GM19043 (cell line): ENCODE measurements around the gene ADAMTS2.
"Not testable (repeated sequence)": the region's sequence is repeated elsewhere in the genome, so short reads cannot be mapped to it uniquely, and the experiment has no call there.

ENCODE experiments used
- ATAC-seq: cut with Tn5 transposase; IDR thresholded peaks from one replicate; pipeline ENCODE4 v1.9.1; 2021; ENCODE audit warnings: low read depth; ENCODE audit not compliant: unreplicated experiment

ADAMTS2 gene

DNA sequence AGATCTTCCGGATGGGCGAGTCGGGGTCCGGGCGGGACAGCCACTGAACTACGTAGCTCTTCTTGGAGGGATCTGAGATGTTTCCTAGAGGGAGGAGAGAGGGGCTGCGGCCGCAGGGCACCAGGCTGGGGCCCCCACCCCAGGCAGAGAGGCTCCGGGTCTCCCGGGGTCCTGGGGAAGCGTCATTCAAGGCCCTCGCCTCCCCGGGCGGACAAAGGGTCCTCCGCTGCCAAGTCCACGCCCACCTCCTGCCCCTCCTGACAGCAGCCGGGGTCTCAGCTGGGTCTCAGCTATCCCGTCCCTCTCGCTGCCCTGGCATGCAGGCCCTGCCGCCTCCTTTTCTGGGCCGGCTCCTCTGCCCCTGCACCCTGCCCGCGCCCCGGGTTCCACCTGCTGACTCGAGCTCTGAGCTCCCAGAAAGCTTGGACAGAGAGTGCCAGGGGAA, 223.6 kb downstream of the ADAMTS2 start:
- no peak for ATAC-seq

DNA sequence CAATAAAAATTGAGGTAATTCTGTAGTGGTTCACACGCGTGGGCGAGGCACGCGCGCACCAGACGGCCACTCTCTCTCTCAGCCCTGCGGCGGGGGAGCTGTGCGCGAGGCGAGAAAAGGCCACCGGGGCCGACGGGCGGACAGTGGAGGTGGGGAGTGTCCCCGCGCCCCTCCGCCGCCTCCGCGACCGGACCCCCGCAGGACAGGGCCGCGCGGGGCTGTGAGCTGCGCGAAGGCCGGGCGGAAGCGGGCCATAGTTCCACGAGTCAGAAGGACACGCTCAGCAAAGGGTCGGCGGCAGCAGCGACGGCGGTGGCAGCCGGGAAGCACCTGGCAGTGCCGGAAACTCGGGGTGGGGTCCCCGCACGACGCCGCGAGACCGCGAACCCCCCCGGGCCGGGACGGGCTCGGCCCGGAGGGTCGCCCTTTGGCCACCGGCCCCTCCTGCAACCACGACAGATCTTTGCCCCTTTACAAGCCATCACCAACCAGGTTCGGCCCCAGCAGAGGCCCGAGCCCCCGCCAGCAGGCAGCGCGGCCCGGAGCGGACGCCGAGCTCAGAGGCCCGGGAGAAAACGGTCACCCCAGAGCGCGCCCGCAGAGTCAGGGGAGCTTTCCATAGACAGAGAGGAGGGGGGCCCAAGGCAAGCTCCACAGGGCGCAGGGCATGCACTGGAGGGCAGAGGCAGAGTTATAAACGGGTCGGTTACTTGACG, 224.2 kb downstream of the ADAMTS2 start:
- ATAC-seq: no peak

DNA sequence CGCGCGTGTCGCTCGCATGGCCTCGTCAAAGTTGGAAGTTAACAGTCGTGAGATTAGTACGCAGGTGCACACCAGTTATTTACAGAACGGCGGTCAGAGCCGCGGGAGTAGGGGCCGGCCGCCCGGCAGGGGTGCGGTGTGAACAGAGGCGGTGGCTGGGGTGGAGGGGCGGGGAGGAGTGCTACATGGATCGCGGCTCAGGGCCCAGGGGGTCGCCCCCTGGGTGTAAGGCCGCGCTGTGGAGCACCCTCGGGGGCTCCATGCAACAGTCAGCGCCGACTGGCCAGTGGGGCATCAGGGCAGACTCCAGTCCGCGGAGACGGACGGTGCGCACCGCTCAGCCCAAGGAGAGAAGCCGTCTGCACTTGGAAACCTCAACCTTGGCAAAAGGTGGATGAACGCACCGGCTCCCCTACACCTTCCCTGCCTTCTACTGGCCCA, 224.8 kb downstream of the ADAMTS2 start:
- ATAC-seq: no peak

DNA sequence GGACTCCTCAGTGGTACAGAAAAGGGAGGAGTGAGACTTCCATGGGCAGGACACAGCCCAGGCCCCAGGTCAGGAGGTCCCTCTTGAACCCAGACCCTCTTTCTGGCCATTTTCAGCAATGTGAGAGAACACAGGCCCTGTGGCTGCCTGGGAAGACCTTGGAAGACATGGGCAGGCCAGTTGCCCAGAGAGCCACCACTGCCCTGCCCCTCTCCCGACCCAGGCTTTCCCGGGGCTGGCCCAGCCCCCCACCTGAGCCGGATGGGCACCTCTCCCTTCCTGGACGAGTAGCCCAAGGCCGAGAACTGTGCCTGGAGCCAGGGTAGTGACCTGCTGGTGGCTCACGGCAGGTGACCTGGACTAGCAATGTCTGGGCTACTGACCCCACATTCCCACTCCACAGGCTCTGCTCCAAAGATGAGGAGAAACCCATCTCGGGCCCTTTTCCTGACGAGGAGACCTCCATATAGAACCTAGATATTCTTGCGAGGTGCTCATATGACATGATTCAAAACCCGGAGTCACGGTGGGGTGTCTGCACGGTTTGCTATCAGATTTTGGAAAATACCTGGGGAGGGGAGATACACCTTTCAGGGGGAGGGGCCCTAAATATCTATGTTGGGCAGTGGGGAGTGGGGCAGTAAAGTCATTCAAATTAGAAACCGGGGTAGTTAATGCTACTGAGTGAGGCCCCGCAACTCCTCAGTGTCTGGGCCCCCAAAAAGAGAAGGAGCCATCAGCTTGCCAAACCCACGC, 225.7 kb downstream of the ADAMTS2 start:
- ATAC-seq: no peak

DNA sequence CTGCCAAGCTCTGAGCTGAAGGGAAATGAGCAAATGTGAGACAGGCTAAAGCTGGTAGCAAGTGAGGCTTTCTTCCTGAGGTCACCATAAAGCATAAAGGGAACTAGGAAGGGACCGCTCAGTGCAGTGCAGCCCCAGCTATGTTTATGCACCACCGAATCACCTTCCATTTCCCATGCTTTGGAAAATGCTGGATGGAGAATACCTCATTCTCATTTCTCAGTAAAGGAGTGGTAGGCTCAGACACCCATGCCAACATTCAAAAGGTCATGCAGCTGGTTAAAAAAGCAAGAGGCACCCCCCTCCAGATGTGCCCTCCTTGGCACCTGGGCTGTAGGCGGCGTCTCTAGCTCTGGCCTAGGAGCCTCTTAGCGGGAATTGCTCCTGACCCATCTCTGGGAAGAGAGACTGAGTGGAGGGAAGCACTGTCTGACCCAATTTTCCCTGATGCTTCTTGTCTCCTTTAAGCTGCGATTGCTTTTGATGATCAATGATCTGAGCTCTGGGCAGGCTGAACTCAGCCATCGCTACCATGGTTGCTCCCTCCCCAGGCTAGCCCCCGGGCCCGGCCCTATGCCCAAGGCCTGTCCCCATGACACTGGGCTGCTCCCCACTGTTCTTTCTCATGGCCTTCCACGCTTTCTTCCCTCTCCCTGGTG, 226.4 kb downstream of the ADAMTS2 start:
- ATAC-seq: no peak

DNA sequence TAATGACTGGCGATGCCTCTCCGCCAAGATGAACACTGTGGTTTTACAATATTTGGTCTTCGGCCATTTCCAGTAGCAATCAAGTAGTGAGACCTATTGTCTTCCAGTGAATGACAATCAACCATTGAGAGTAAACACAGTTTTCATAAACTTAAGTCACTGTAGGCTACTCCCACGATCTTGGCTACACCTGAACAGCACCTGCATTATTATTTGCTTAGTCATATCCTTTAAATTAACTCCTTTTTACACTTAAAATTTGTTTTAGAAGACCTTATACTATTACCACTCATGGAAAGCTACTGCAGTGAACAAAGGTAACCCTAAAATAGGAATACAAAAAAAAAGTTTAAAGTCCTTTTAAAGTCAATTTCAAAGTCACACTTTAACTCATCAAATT, 226.9 kb downstream of the ADAMTS2 start:
- ATAC-seq: no peak

DNA sequence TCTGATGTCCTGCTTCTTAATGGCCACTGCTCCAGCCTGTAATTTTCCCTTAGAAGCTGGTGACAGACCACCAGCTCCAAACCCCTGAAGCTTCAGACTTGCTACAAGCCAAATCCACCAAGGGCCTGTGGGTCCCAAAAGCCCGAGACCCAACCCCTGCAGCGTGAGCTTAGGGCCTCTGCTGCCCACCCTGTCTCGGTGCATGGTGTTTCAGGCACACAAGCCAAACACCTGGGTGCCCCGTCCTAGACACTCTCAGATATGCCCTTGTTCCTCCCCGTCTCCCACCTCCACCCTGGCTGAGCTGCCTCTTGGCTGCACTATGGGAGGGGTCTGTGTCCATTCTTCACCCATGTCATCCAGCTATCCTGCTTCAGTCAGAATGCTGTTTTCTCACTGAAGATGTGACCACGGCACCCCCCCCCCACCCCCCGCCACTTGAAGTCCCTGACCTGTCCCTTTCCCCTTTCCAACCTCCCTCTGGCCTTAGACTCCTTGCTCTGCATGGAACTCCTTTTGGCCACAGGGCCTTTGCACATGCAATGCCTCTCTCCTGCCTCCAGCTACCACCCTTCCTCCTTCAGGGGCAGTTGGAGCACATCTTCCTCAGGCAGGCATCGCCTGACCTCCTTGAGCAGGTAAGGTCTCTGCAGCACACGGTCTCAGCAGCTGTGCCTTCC, 229.3 kb downstream of the ADAMTS2 start:
- ATAC-seq: no peak

DNA sequence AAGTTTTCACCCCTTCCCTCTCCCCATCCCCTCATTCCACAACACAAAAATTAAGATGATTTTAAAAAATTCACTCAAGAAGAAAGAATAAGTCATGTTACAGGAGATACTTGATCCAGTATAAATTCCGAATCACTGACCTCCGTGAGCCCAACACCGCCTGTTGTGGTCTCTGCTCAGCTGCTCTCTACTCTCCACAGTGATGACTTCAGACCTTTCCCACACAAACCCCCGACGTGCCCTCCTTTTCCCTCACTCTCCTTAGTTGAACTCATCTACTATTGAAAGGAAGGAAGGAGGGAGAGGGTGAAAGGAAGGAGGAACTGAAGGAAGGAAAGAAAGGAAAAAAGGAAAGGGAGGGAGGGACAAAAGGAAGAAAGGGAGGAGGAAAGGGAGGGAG, 230.0 kb downstream of the ADAMTS2 start:
- ATAC-seq: no peak

DNA sequence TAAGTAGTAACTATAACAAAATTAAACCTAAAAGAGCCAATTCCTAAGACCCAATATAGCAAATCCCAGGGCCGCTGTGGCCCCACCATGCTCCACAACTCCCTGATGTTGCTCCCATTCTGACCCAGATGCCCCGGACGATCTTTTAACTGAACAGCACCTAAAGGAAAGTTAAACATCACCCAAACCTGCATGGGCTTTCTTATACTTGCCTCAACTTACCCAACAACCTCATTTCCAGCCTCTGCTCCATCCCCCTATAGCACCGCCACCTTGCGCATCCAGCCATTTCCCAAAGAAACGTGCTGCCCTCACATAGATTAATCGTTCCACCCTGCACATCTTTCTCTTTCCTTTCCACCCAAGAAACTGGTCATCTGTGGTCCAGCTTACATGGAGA, 230.5 kb downstream of the ADAMTS2 start:
- no peak for ATAC-seq

DNA sequence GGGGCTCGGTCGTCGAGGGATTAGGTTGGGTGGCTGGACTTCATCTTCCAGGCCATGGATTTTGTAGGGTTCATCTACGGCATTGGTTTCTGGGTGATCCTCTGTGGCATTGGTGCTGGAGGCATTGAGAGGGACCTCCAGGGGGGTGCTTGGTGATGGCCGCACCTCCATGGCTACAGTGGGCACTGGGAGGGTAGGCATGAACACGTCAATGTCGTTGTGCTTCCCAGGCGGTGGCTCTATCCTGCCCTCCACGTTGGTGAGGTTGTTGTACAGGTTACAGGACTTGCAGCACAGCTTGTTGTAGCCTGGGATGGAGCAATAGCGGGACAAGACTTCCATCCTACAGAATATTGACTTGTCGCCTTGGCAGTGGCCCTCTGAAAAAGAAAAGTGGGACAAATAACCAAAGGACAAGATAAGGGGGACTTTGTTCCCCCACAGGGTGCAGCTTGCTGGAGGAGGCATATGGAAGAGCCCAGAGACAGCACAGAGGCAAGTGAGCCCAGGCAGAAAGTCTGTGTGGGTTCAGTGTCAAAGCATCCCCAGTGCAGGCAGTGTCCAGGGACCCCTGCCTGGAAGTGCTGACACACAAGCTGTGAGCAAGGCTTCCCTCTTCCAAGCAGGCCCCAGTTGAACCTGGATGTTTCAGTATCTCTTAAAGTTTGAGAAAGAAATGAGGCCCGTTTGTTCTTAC, 231.2 kb downstream of the ADAMTS2 start:
- ATAC-seq: no peak

DNA sequence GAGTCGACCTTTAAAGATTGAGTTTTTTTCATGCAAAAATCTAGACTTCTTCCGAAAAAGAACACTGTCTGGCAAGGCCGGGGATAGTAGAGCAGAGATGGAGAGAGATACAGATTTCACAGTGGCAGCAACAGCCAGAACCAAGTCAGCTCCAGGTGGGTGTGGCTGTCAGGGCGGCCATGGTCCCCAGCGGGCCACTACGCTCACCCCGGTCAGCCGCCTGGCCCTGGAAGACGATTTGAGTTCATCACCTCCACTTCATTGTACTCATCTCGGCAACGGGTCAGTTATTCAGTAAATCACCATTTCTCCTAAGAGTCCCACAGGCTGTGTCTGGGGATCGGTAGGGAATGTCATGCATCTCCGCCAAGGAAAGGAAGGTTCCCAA, 232.1 kb downstream of the ADAMTS2 start:
- no peak for ATAC-seq

DNA sequence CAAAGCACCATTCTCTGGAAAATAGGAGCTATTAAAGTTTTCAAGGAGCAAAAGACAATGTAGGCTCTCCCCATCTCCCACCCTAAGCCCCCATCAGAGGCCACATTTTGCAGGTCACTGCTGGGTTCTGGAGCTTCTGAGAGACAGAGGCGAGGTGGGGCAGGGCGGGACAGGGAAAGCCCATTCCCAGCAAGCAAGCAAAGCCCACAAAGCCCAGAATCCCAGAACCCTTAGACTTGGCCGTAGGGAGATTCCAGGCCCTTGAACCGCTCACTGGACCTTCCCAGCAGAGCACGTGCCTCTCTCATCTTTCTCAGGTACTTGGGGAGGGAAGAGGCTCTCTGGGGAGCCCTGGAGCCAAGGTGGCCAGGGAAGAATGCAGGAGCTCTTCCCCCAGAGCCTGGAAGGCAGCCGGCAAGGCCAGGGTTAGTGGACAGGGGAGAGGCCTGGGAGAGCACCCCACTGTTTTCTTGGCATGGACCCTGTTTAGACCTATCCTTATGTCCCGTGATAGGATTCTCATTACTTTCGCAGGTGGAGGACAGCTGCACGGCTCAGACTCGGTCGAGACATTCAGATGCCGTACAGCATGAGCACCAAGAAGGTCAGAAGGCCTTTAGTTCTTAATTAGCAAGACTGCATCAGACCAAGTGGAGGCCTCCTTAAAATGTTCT, 232.7 kb downstream of the ADAMTS2 start:
- no peak for ATAC-seq

DNA sequence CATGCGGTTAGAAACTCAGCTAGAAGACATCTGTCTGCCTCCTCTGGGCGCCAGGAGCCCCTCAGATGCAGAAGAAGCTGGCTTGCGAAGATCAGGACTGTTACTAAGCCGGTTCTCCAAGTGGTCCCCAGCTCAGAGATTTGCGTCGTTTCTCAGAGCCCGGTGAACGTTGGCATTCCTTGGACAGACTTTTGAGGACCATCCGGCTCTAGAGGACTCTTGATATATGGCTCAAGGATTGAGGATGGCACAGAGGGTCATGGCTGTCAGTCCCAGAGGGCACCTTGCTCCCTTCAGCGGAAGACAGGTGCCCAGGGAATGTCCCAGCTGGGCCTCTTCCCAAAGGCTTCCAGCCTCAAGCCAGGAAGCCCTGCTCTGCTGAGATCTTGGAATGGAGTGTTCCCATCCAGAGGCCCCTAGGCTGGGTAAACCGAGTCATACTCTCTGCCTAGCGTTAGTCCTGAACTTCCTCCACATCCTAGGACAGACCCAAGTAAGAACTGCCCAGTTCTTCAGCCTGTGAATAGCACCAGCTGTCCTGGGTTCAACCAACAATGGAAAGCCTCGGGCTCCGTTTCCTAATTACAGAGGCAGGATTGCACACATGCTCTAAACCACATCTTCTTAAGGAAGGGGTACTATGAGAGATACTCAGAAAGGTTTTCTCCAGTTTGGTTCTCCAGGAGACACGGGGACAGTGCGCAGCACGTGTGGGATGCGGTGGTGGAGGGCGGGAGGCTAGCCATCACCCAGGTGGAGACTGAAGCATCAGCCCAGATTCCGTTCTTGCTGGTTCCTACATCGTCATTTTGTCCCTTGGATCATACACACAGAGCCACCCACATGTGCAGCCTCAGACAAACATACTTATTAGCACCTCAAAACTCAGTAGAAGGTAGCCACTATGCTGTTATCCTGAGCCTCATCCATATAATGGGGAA, 233.7 kb downstream of the ADAMTS2 start:
- no peak for ATAC-seq

DNA sequence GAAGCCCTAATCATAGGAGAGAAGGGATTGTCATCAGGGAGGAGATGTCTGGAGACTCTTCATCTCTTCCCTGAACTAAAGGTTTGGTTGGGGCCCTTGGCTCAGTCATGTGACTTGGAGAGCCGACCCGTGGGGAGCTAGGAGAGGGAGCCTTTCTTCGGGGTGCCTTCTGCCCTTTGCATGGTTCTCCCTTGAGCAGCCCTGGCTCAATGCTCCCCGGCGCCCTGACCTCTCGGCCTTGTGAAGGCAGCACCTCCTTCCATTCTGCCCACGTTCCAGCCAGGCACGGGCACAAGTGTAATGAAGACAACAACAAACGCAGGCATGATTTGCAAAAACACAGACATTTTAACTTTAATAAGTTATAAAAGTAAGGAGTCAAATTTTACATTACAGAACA, 234.7 kb downstream of the ADAMTS2 start:
- ATAC-seq: no peak

DNA sequence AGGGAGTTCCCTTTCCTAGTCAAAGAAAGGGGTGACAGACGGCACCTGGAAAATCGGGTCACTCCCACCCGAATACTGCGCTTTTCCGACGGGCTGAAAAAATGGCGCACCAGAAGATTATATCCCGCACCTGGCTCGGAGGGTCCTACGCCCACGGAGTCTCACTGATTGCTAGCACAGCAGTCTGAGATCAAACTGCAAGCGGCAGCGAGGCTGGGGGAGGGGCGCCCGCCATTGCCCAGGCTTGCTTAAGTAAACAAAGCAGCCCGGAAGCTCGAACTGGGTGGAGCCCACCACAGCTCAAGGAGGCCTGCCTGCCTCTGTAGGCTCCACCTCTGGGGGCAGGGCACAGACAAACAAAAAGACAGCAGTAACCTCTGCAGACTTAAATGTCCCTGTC, 244.0 kb downstream of the ADAMTS2 start:
- ATAC-seq: not testable (repeated sequence)

DNA sequence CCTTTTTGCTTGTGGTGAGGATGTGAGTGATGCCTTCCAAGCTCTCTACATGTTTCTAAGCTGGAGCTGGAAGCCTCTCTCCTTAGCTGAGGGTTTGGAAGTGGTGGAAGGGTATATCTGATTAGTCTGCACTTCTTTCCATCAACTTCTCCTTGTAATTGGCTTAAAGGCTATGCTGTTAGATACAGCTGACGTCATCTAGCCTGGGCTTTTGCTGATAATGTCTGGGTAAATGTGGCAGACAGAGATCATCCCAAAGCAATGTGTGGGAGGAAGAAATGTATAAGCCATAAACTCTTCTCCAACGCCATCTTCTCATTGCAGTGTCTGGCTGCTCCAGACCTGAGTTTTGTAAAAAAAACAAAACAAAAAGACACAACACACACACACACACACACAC, 255.8 kb downstream of the ADAMTS2 start:
- no peak for ATAC-seq

DNA sequence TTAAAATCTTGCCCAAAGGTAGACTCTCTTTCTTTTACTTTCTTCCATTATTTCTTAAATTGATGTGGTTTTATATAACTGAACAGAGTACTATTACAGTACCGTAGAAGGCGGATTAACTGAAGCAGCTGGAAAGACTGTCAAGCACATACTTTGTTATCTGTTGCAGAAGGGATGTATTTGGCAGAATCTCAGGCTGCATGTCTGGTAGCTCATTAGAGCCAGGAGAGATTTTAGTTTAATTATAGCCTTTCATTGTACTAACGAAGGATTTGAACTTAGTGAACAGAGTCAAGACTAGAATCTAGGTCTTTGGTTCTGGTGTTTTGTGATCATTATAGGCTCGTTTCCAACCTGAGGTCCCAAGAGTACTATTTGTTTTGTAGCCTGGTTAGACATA, 264.5 kb downstream of the ADAMTS2 start:
- no peak for ATAC-seq

DNA sequence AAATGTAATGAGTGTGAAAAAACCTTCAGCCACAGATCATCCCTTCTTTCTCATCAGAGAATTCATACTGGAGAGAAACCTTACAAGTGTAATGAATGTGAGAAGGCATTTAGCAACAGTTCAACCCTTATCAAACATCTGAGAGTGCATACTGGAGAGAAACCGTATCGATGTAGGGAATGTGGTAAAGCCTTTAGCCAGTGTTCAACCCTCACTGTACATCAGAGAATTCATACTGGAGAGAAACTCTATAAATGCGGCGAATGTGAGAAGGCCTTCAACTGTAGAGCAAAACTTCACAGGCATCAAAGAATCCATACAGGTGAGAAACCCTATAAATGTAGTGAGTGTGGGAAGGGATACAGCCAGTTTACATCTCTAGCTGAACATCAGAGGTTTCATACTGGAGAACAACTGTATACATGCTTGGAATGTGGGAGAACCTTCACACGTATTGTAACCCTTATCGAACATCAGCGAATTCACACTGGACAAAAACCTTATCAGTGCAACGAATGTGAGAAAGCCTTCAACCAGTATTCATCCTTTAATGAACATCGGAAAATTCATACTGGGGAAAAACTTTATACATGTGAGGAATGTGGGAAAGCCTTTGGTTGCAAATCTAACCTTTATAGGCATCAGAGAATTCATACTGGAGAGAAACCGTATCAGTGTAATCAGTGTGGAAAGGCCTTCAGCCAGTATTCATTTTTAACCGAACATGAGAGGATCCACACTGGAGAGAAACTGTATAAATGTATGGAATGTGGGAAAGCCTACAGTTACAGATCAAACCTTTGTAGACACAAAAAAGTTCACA, 265.9 kb downstream of the ADAMTS2 start:
- ATAC-seq: no peak
